HG02798 (cell line): Measurements from ENCODE around the gene AKR1C3.
"Not testable (repeated sequence)": the region's sequence is repeated elsewhere in the genome, so short reads cannot be mapped to it uniquely, and the experiment has no call there.

Experiments used
- ATAC-seq: cut with Tn5 transposase; IDR thresholded peaks from one replicate; pipeline ENCODE4 v1.9.1; 2021; ENCODE audit warnings: mild to moderate bottlenecking; ENCODE audit not compliant: unreplicated experiment, poor library complexity

The AKR1C3 gene

GRCh38 chr10:5125315-5126044 is 31.3 kb downstream of the AKR1C3 start:
- ATAC-seq: no peak

GRCh38 chr10:5135581-5135980 is 41.4 kb downstream of the AKR1C3 start:
- no peak for ATAC-seq

GRCh38 chr10:5136468-5137087 is 42.4 kb downstream of the AKR1C3 start:
- ATAC-seq: no peak

- not testable (repeated sequence) for ATAC-seq
Observed at GRCh38 chr10:5137699-5138098, 43.5 kb downstream of the AKR1C3 start.

- no peak for ATAC-seq
Observed at GRCh38 chr10:5142199-5142598, 48.0 kb downstream of the AKR1C3 start.

- ATAC-seq: no peak
Observed at GRCh38 chr10:5143137-5143536, 48.9 kb downstream of the AKR1C3 start.

- no peak for ATAC-seq
Observed at GRCh38 chr10:5146920-5147254, 52.7 kb downstream of the AKR1C3 start.

GRCh38 chr10:5147255-5147980 is 53.2 kb downstream of the AKR1C3 start:
- no peak for ATAC-seq

GRCh38 chr10:5147981-5148677 is 53.9 kb downstream of the AKR1C3 start:
- ATAC-seq: no peak

- ATAC-seq: no peak
Observed at GRCh38 chr10:5148678-5149032, 54.4 kb downstream of the AKR1C3 start.

- no peak for ATAC-seq
Observed at GRCh38 chr10:5151076-5151475, 56.9 kb downstream of the AKR1C3 start.

- ATAC-seq: no peak
Observed at GRCh38 chr10:5155951-5156350, 61.7 kb downstream of the AKR1C3 start.
